Activated T-helper 1 cell treated with anti-CD3 and anti-CD28 coated beads, Interleukin-12 subunit alpha, Interleukin-12 subunit beta, Interleukin-2, Interleukin-4 antibody, amounts not matched to agents 30 ng/mL and 10 ng/mL and 1 ng/mL, durations not matched to agents 14 hours and 24 hours and 36 hours (primary cell): ENCODE data around the gene RPP21. TPM values are rescaled to one million over a fixed set of nuclear protein-coding genes. Genes with fewer than 3 reads are reported as not detected.
A peak's percentile ranks its signal among the peaks of the same experiment; 100 is the strongest.

Experiments used
- DNase-seq: peaks from one replicate; pipeline ENCODE4 v3.0.0; 2021; ENCODE audit warnings: low spot score
- H3K27ac Mint-ChIP-seq: one replicate; pipeline ENCODE4 v1.8.0; 2021; ENCODE audit warnings: mild to moderate bottlenecking, mixed read lengths
- H3K27me3 Mint-ChIP-seq: one replicate; pipeline ENCODE4 v1.8.0; 2022; ENCODE audit warnings: mild to moderate bottlenecking, moderate library complexity, mixed read lengths; ENCODE audit not compliant: insufficient read depth
- H3K36me3 Mint-ChIP-seq: one replicate; pipeline ENCODE4 v1.8.0; 2021; ENCODE audit warnings: low read depth, mixed read lengths
- H3K4me1 Mint-ChIP-seq: one replicate; pipeline ENCODE4 v1.8.0; 2021; ENCODE audit warnings: low read depth, mixed read lengths
- H3K4me3 Mint-ChIP-seq: one replicate; pipeline ENCODE4 v1.8.0; 2021; ENCODE audit warnings: mild to moderate bottlenecking, moderate library complexity, mixed read lengths
- H3K9me3 Mint-ChIP-seq: one replicate; pipeline ENCODE4 v1.8.0; 2021; ENCODE audit warnings: mixed read lengths
- intact Hi-C: fragments of 100-400 bp; cut with micrococcal nuclease; formaldehyde crosslinking; loops from one replicate; pipeline ENCODE4 v1.15.1; 2024
- total RNA-seq: library from RNA; stranded (reverse); gene quantifications from 2 replicates; pipeline ENCODE4 v1.2.3, GENCODE V29; 2022

Gene RPP21
- 54.2 and 62.8 TPM in 2 replicates for total RNA-seq

DNA sequence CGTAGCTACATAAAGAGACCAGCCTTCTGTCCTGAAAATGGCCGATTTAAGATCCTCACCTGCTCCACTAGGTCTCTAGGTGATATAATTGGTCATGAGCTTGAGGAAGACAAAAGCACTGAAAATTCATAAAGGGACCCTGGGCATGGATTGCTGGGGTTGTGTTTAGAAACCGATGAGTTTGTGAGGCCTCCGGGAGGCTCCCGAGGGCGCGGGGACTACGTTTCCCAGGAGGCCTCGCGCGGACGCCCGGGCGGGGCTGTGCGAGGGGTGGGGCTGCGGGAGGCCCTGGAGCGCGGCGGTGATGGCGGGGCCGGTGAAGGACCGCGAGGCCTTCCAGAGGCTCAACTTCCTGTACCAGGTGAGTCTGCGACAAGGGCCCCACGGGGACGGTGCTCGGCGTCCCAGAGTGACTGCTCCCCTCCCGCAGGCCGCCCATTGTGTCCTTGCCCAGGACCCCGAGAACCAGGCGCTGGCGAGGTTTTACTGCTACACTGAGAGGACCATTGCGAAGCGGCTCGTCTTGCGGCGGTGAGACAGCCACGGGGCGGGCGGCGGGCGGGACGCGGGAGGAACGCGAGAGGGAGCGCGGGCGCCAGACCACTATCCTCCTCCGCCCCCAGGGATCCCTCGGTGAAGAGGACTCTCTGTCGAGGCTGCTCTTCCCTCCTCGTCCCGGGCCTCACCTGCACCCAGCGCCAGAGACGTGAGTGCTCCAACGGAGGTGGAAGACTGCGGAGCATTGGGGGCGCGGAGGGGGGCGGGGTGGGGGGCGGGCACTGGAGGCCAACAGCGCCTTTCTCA is at the start of gene RPP21:
RPP21 (plus strand) TSS at position 289 of the 804 bp plus-strand sequence; CDS start at position 305, 16 bp downstream.
- H3K4me3 Mint-ChIP-seq = peak within 1 kb of the TSS; percentile 91
- intact Hi-C loops = loop anchor here (1.0 to 5.0 kb wide), 7 partner anchors 20 to 563 kb away; partner anchors contain the start of genes DHX16, GTF2H4 and PPP1R11

DNA sequence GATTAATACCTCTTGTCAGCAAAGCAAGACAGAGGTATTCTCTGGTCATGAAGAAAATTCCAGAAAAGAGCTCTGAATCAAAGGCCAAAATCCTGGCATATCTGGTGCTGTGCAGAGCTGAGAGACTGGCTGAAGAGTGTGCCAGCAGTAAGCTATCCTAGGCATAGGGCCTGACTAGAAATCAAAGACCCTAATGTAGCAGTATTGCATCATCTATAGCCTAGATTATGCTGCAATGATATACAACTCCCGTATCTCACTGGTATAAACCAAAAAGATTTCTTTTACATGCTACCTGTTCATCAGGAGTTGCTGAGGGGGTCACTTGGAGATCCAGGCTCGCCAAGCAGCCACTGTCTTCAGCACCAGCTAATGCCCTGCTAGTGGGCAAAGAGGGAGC is 49.1 kb upstream of the RPP21 start:
- Mint-ChIP-seq H3K4me3 (no peak overlapping the region), H3K27me3 (no peaks in the 10 kb centered on the region), H3K4me1 (no peaks in the 10 kb centered on the region), H3K9me3 (peaks cover 24% of the 10 kb centered on the region), H3K27ac (no peak overlapping the region), H3K36me3 (peaks cover 46% of the 10 kb centered on the region)
- DNase-seq = no peak
- intact Hi-C loops = no loop called here

More for the DNA sequence above, at the start of gene RPP21:
- peaks cover 39% of the 10 kb centered on the region for H3K4me1 Mint-ChIP-seq
- peaks cover 33% of the 10 kb centered on the region for H3K36me3 Mint-ChIP-seq
- no peaks in the 10 kb centered on the region for H3K9me3 Mint-ChIP-seq
- peaks cover 5% of the 10 kb centered on the region for H3K27me3 Mint-ChIP-seq
- peak; percentile 84 for DNase-seq
- peak within 1 kb of the TSS; percentile 80 for H3K27ac Mint-ChIP-seq

DNA sequence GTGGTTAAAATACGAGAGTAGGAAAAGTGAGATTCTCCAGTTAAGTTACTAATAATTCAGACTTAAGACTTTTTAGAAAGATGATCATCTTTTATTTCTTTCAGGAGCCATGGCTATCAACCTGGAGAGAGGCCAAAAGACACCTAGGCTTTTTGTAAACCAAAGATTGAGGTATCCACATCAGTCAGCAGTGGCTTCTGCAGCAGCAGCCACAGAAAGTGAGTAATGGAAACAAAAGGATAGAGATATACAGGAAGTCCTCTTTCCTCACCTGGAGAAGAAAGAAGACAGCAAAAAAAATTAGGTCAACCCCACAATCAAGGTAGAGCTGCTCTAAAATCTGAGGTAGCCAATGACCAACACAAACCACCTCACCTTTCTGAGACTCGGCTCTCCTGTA is 41.0 kb upstream of the RPP21 start:
- no peak overlapping the region for H3K4me3 Mint-ChIP-seq
- peak overlapping the region; percentile 31 for H3K27ac Mint-ChIP-seq
- intact Hi-C loops = no loop called here
- H3K4me1 Mint-ChIP-seq = peaks cover 34% of the 10 kb centered on the region
- H3K9me3 Mint-ChIP-seq = peaks cover 32% of the 10 kb centered on the region
- peaks cover 61% of the 10 kb centered on the region for H3K36me3 Mint-ChIP-seq
- no peaks in the 10 kb centered on the region for H3K27me3 Mint-ChIP-seq
- no peak for DNase-seq

DNA sequence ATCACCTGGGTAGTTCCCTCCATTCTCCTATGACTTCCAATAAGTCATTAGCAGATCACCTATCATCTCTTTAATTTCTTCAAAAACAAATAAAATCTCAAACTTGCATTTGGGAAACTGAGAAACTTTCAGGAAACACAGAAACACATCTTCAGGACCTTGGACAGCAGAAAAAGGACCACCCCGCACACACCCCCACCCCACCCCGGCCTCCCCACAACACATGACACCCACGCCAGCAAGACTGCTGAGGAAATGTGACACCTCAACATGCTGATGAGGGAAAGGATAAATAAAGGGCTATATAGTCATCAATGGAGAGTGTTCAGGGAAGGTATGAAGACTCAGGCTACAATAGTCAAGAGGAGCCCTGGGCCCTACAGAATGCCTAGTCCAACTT is 33.9 kb upstream of the RPP21 start:
- no peak for DNase-seq
- peaks cover 61% of the 10 kb centered on the region for H3K36me3 Mint-ChIP-seq

DNA sequence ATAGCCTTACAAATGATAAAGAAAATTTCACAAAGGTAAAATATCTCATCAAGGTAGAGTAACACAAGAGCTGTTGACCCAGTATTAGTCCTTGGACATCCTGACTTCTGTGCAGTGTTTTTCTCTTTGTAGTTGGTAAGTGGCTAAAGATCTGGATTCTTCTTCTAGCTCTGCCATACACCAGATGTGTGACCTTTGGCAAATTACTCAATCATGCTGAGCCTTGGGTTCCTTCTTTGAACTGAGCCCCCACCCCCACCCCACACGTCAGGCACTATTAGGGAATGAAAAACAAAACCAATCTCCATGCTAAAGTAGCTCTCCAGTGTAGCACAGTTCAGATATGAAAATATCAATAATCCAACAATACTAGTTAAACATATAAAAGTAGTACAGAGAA is 33.3 kb upstream of the RPP21 start:
- peaks cover 42% of the 10 kb centered on the region for H3K4me1 Mint-ChIP-seq
- H3K27me3 Mint-ChIP-seq = no peaks in the 10 kb centered on the region
- no peak for DNase-seq
- H3K27ac Mint-ChIP-seq = no peak overlapping the region
- H3K36me3 Mint-ChIP-seq = peaks cover 65% of the 10 kb centered on the region
- H3K9me3 Mint-ChIP-seq = no peaks in the 10 kb centered on the region
- H3K4me3 Mint-ChIP-seq = no peak overlapping the region
- intact Hi-C loops = no loop called here

More for the DNA sequence above, 33.9 kb upstream of the RPP21 start:
- H3K9me3 Mint-ChIP-seq = no peaks in the 10 kb centered on the region
- H3K27me3 Mint-ChIP-seq = no peaks in the 10 kb centered on the region
- H3K27ac Mint-ChIP-seq = no peak overlapping the region
- intact Hi-C loops = no loop called here
- no peak overlapping the region for H3K4me3 Mint-ChIP-seq
- peaks cover 43% of the 10 kb centered on the region for H3K4me1 Mint-ChIP-seq

DNA sequence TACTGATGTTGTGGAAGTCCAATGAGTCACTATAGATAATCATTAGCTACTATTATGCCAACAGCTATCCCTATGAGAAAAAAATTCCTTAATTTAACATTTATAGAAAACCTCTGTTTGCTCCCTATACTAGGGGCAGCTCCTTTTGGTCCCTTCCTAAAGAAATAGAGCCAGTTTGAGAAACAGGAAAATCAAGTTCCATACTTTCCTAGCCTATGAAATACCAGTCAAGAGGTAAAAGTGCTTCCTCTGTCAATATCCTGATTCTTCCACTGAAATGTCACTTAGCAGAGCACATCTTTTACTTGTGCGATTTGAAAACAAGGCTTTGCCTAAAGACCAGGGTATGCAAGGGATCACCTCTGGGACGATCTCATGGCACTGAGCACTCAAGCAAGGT is 32.7 kb upstream of the RPP21 start:
- Mint-ChIP-seq H3K27ac (no peak overlapping the region), H3K27me3 (no peaks in the 10 kb centered on the region), H3K4me1 (peaks cover 37% of the 10 kb centered on the region), H3K36me3 (peaks cover 62% of the 10 kb centered on the region), H3K9me3 (no peaks in the 10 kb centered on the region), H3K4me3 (no peak overlapping the region)
- no peak for DNase-seq
- intact Hi-C loops = no loop called here

DNA sequence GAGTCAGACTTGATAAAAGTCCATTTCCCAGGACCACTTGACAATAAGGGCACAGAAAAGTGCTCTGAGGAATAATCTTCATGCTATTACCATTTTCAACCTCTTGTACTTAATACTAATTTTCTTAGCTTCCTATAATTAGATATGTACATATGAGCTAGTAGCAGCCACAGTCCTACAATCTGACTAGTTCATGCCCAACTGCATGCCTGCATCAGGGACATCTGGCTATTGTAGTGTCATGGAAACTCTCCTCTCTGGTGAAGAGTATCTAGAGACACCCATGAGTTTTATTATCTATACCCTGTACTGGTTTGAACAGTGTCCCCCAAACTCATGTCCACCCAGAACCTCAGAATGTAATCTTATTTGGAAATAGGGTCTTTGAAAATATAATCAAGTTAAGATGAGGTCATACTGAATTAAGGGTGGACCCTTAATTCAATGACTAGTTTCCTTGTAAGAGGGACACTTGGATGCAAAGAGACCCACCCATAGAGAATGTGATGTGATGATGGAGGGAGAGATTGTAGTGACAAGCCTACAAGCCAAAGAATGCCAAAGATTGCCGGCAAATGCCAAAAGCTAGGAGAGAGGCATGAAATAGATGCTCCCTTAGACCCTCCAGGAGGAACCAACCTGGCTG is 32.2 kb upstream of the RPP21 start:
- no peak for DNase-seq
- Mint-ChIP-seq H3K4me1 (peaks cover 40% of the 10 kb centered on the region), H3K9me3 (no peaks in the 10 kb centered on the region), H3K27me3 (no peaks in the 10 kb centered on the region), H3K36me3 (peaks cover 62% of the 10 kb centered on the region), H3K4me3 (no peak overlapping the region), H3K27ac (no peak overlapping the region)
- intact Hi-C loops = no loop called here

DNA sequence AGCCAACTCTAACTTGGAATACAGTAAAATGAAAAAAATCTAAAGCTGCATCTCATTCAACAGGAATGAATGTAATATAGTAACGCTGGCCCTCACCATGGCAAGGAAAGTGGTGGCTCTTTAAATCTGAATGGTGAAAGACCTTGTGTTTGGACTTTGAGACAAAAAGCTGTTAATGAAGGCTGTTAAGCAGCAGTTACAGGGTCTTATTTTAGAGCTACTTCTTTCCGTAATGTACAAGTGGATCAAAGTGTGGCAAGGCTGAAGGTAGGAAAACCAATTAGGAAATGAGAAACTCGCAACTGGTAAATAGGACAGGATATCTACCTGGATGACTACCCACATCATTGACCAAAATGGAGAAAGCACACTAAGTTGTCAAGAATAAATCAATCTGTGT is 29.8 kb upstream of the RPP21 start:
- Mint-ChIP-seq H3K9me3 (no peaks in the 10 kb centered on the region), H3K4me1 (peaks cover 48% of the 10 kb centered on the region), H3K27ac (no peak overlapping the region), H3K27me3 (no peaks in the 10 kb centered on the region), H3K36me3 (peaks cover 55% of the 10 kb centered on the region), H3K4me3 (no peak overlapping the region)
- intact Hi-C loops = no loop called here
- no peak for DNase-seq

DNA sequence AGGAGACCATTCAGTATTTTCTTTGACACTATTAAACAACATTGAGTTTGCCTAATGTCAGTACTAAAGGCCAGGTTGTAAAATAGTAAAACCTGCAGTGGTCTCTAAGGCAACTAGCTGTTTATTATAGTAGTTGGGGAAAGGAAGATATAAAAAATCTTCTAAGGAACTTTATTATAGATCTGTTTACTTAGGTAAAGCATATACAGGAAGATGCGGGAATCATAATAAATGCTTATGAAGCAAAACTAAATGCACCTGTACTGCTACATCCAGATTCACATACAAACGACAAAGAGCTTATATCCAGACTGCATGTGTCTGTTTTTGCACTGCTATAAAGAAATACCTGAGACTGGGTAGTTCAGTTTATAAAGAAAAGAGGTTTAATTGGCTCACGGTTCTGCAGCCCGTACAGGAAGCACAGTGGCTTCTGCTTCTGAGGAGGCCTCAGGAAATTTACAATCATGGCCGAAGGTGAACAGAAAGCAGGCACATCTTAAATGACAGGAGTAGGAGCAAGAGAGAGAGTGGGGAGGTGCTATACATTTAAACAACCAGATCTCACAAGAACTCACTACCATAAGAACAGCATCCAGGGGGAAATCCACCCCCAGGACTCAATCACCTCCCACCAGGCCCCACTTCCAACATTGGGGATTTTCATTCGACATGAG is 26.9 kb upstream of the RPP21 start:
- Mint-ChIP-seq H3K27ac (no peak overlapping the region), H3K4me1 (peaks cover 72% of the 10 kb centered on the region), H3K27me3 (no peaks in the 10 kb centered on the region), H3K36me3 (peaks cover 63% of the 10 kb centered on the region), H3K4me3 (peak overlapping the region; percentile 30), H3K9me3 (no peaks in the 10 kb centered on the region)
- DNase-seq = no peak
- intact Hi-C loops = loop anchor here (1.0 kb wide), 1 partner anchor 7 kb away; no protein-coding TSS in a partner anchor

DNA sequence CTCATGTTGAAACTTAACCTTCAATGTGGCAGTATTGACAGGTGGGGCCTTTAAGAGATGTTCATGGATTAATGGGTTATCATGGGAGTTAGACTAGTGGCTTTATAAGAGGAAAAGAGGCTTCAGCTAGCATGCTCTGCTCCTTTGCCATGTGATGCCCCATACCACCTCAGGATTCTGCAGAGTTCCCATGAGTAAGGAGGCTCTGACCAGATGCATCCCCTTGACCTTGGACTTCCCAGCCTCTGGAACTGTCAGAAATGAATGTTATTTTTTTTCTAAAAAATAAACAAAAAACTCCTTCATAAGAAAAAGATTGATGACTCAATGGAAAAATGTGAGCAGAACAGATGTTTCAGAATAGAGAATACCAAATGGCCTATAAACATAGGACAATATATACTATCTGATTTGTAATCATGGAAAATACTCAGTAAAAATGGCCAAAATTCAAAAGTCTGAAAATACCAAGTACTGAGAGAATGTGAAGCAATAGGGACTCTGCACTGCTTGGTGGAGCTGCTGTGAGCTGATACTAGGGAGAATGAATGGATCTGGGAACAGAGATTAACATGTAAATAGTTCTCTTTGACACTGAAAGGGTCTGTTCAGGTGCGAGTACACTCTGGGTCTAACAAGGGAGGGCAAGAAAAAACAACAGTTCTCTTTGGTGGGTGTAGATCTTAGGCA is 25.7 kb upstream of the RPP21 start:
- no peak for DNase-seq
- Mint-ChIP-seq H3K36me3 (peaks cover 53% of the 10 kb centered on the region), H3K27ac (no peak overlapping the region), H3K27me3 (no peaks in the 10 kb centered on the region), H3K9me3 (no peaks in the 10 kb centered on the region), H3K4me1 (peaks cover 77% of the 10 kb centered on the region), H3K4me3 (no peak overlapping the region)
- intact Hi-C loops = no loop called here

DNA sequence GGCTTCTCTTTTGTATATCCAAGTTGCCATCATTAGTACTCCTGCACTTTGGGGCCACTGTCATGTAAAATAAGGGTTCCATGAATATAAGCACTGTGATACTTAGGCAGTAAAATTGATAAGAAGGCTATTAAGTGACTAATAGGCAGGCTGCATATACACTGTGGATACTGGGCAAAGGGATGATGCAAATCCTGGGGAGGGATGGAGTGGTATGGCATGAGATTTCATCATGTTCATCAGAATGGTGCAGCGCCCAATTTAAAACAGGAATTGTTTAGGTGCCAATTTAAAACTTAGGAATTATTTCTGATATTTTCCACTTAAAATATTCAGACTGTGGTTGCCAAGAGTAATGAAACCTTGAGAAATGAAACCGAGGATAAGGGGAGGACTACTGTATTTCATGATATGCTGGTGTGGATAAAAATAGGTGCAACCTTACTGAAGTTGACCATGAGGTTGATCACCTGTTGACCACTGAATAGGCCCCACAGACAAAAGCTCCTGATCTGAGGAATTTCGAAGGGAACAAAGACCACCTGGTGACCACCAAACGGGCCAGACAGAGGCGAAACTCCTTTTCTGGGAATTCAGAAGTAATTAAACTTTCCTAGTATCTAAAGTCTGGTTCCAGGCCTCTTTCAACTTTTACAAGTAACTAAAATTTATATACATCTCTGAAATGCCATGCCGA is 23.1 kb upstream of the RPP21 start:
- no peaks in the 10 kb centered on the region for H3K27me3 Mint-ChIP-seq
- intact Hi-C loops = loop anchor here (10.0 kb wide), 1 partner anchor 363 kb away; the partner anchor contains the start of gene PPP1R18
- H3K27ac Mint-ChIP-seq = no peak overlapping the region
- no peaks in the 10 kb centered on the region for H3K9me3 Mint-ChIP-seq
- H3K36me3 Mint-ChIP-seq = peaks cover 42% of the 10 kb centered on the region
- no peak overlapping the region for H3K4me3 Mint-ChIP-seq
- peaks cover 82% of the 10 kb centered on the region for H3K4me1 Mint-ChIP-seq
- DNase-seq = no peak
